Upper lobe of right lung (tissue), 1 donor: Measurements from ENCODE around the gene XIAP. TPM values are rescaled to one million over a fixed set of nuclear protein-coding genes. Genes with fewer than 3 reads are reported as not detected.

Experiments
- ATAC-seq: fragments of 200-7000 bp; cut with Tn5 transposase; one replicate; pipeline ENCODE4 v1.9.1; 2020; ENCODE audit warnings: mild to moderate bottlenecking, moderate library complexity
- DNase-seq: peaks from one replicate; pipeline ENCODE4 v3.0.0-alpha.2; 2020
- H3K27ac ChIP-seq: fragments of 200-600 bp; one replicate; pipeline ENCODE4 v1.8.0; 2022
- H3K27me3 ChIP-seq: fragments of 200-600 bp; one replicate; pipeline ENCODE4 v1.8.0; 2022; ENCODE audit warnings: mild to moderate bottlenecking
- H3K36me3 ChIP-seq: fragments of 200-600 bp; one replicate; pipeline ENCODE4 v1.8.0; 2022
- H3K4me1 ChIP-seq: fragments of 200-600 bp; one replicate; pipeline ENCODE4 v1.8.0; 2022
- H3K4me3 ChIP-seq: fragments of 200-600 bp; one replicate; pipeline ENCODE4 v1.8.0; 2022; ENCODE audit warnings: mild to moderate bottlenecking
- H3K9me3 ChIP-seq: fragments of 200-600 bp; one replicate; pipeline ENCODE4 v1.8.0; 2022
- CTCF ChIP-seq: fragments of 200-600 bp; IDR thresholded peaks from one replicate; pipeline ENCODE4 v1.8.0; 2022; ENCODE audit warnings: antibody characterized with exemption
- intact Hi-C: fragments of 100-400 bp; cut with DNase I; formaldehyde crosslinking; loops from one replicate; pipeline ENCODE4 v1.11.0; 2022
- total RNA-seq: library from RNA; stranded (reverse); fragmentation: NEBNext Ultra II Directional; extraction: Animal tissue kit (Norgen Biotek cat#: 25700); gene quantifications from one replicate; pipeline ENCODE4 v1.2.1, GENCODE V29; 2021
- donor health status: DM: no; HTN: yes; CAD: no; lungs with severe emphysema.

XIAP gene
- total RNA-seq, 1 donor from 2014 or later: 58.2 TPM

DNA sequence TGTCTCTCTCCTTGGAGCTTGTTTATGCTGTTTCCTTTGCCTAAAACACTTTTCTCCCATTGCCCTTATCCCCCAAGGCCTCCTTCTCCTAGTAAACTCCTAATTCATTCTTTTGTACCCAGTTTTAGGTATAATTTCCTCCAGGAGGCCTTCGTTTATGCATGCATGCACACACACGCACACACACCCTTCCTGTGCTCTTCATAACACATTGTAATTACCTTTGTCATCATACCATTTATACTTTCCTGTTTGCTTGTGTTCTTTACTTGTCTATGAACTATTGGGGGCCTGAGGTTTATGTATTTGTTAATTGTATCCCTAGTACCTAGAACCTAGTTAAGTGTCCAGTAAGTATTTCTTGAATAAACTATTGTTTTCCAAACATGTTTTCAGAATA lies 45.5 kb downstream of the XIAP start:
- H3K27me3 ChIP-seq: no peaks in the 10 kb centered on the region
- peaks cover 7% of the 10 kb centered on the region for H3K4me1 ChIP-seq
- no peak for TF ChIP-seq CTCF
- H3K4me3 ChIP-seq: no peak overlapping the region
- H3K36me3 ChIP-seq: peaks cover 9% of the 10 kb centered on the region
- H3K9me3 ChIP-seq: no peaks in the 10 kb centered on the region
- H3K27ac ChIP-seq: no peak overlapping the region
- ATAC-seq (no peak), DNase-seq (no peak)
- intact Hi-C loops: no loop called here

- intact Hi-C loops: no loop called here
- ATAC-seq (no peak), DNase-seq (no peak)
- Histone ChIP-seq H3K27ac (no peak overlapping the region), H3K9me3 (no peaks in the 10 kb centered on the region), H3K4me1 (peaks cover 7% of the 10 kb centered on the region), H3K4me3 (no peak overlapping the region), H3K36me3 (no peaks in the 10 kb centered on the region), H3K27me3 (no peaks in the 10 kb centered on the region)
- TF ChIP-seq CTCF: no peak
These were observed 46.9 kb downstream of the XIAP start for GRCh38 chrX:123906557-123907316.

- peak overlapping the region; percentile 6 for H3K27ac ChIP-seq
- DNase-seq: no peak
These were observed 49.7 kb downstream of the XIAP start for GRCh38 chrX:123909523-123909922.

GRCh38 chrX:123917069-123917468 lies 57.2 kb downstream of the XIAP start:
- H3K9me3 ChIP-seq: no peaks in the 10 kb centered on the region
- no peak overlapping the region for H3K4me3 ChIP-seq
- H3K4me1 ChIP-seq: no peaks in the 10 kb centered on the region
- no peaks in the 10 kb centered on the region for H3K36me3 ChIP-seq
- ATAC-seq (no peak), DNase-seq (no peak)
- intact Hi-C loops: no loop called here
- no peak overlapping the region for H3K27ac ChIP-seq
- no peak for TF ChIP-seq CTCF
- H3K27me3 ChIP-seq: no peaks in the 10 kb centered on the region

More at GRCh38 chrX:123909523-123909922, 49.7 kb downstream of the XIAP start:
- Histone ChIP-seq H3K4me3 (no peak overlapping the region), H3K36me3 (no peaks in the 10 kb centered on the region), H3K9me3 (no peaks in the 10 kb centered on the region), H3K27me3 (no peaks in the 10 kb centered on the region), H3K4me1 (peaks cover 7% of the 10 kb centered on the region)
- peak; percentile 43 for ATAC-seq
- intact Hi-C loops: no loop called here
- no peak for TF ChIP-seq CTCF

- TF ChIP-seq CTCF: no peak
- no peak for ATAC-seq
- intact Hi-C loops: no loop called here
- no peak overlapping the region for H3K27ac ChIP-seq
- H3K36me3 ChIP-seq: no peaks in the 10 kb centered on the region
- H3K27me3 ChIP-seq: no peaks in the 10 kb centered on the region
- H3K4me3 ChIP-seq: no peak overlapping the region
- no peaks in the 10 kb centered on the region for H3K9me3 ChIP-seq
- H3K4me1 ChIP-seq: no peaks in the 10 kb centered on the region
- no peak for DNase-seq
These were observed 58.4 kb downstream of the XIAP start for GRCh38 chrX:123918106-123918721.
